D721Med (cell line): Measurements from ENCODE around the gene DDX4.

Experiments used
- DNase-seq: peaks from one replicate; pipeline ENCODE4 v3.0.0; 2011; ENCODE audit warnings: low spot score; ENCODE audit not compliant: insufficient read length
- FAIRE-seq: peaks from 2 replicates; lab custom pipeline; 2011; peaks lifted over from hg19 to GRCh38; lab: Jason Lieb, UNC
- TF ChIP-seq, protein P1 (sequence below): IDR thresholded peaks from 2 replicates; pipeline ENCODE4 v1.5.1; 2012; ENCODE audit warnings: mild to moderate bottlenecking, control low read depth; ENCODE audit not compliant: insufficient read depth; ENCODE audit errors: missing control alignments

DDX4 gene

DNA sequence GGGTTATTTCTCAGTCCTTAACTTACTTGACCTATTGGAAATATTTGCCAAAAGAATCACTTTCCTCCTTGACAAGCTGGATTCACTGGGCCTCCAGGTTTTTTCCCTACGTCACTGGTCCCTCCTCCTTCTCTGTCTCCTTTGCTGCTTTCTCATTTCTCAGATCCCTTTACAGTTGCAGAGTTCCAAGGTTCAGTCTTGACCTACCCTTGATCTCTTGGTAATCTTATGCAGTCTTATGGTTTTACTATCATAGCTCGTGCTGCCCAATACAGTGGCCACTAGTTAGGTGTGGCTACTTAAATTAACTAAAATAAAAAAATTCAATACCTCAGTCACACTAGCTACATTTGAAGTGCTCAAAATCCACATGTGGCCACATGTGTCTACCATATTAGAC, 37.1 kb upstream of the DDX4 start:
- FAIRE-seq (no peak), DNase-seq (no peak)
- TF ChIP-seq, protein P1, sequence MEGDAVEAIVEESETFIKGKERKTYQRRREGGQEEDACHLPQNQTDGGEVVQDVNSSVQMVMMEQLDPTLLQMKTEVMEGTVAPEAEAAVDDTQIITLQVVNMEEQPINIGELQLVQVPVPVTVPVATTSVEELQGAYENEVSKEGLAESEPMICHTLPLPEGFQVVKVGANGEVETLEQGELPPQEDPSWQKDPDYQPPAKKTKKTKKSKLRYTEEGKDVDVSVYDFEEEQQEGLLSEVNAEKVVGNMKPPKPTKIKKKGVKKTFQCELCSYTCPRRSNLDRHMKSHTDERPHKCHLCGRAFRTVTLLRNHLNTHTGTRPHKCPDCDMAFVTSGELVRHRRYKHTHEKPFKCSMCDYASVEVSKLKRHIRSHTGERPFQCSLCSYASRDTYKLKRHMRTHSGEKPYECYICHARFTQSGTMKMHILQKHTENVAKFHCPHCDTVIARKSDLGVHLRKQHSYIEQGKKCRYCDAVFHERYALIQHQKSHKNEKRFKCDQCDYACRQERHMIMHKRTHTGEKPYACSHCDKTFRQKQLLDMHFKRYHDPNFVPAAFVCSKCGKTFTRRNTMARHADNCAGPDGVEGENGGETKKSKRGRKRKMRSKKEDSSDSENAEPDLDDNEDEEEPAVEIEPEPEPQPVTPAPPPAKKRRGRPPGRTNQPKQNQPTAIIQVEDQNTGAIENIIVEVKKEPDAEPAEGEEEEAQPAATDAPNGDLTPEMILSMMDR, result no peak

DNA sequence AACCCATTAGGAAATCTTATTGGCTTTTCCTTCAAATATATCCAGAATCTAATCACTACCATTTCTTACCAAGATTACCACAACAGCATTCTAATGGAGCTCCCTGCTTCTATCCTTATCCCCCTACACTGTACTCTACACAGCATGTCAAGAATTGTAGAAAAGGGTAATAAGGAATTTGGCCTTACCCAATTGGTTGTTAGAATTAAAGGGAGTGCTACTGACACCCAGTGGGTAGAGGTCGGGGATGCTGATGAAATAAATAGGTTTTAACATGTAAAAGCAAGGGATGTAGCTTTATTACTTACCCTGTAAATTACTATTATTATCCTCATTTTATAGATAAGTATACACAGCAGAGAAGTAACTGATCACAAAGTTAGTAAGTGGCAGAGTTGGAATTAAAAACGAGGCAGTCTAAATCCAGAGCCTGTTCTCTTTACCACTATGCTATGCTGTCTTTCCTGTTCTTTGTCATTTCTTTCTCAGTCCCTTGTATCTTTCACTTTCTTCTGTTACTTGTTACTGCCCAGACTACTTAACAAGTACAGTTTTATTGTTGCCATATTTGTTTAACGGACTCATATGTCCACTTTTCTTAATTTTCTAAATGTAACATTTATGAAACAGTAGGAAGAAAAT, 36.3 kb upstream of the DDX4 start:
- TF ChIP-seq, protein P1, result no peak
- FAIRE-seq (peak; percentile 35), DNase-seq (no peak)

DNA sequence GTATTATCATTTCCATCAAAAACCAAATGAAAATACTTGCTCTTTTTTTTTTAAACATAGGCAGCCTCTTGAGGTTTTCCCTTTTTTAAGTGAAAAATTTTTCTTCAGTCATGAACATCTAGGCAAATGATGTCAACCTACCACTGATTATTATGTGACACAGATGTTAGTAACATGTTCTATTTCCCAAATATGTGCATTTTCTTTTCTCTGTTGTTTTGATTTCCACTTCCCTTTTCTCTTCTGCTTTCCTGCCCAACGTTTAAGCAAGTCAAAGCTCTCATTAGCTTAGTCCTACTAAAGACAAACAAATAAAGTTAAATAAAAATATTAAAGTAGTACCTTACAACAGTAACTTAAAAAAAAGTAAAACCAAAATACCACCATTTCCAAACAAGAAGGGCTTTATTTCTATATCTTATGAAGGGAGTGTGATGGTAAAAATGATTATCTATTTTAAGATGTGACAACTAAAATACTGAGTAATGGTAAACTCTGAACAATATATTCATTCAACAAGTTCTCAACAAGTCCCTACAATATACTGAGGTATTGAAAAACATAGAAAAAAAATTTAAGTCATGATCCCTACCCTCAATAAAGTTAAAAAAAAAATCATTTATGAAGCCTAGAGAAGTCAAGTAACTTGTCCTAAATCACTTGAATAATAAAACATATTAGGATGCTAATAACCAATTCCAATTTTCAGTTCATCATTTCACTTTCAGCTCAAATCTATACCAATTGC, 35.1 kb upstream of the DDX4 start:
- DNase-seq (no peak), FAIRE-seq (no peak)
- TF ChIP-seq, protein P1, result no peak

DNA sequence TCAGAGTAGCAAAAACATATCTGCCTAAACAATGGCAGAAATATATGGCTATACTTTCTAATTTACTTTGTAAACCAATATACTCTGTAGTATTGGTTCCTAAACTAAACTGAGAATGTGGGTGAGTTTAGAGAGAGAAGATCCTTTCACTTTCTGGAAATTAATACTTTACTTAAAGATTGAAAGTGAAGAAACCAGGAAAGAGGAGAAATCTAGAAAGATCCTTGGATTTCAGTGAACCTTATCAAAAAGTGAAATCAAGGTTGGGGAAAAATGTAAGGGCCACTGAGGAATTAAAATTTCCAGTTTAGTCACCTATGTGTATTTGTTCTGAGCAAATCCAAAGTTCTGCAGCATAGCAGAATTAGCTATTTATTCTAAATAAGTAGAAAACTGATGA, 31.6 kb upstream of the DDX4 start:
- no peak for FAIRE-seq
- TF ChIP-seq, protein P1, result no peak
- DNase-seq, result no peak

DNA sequence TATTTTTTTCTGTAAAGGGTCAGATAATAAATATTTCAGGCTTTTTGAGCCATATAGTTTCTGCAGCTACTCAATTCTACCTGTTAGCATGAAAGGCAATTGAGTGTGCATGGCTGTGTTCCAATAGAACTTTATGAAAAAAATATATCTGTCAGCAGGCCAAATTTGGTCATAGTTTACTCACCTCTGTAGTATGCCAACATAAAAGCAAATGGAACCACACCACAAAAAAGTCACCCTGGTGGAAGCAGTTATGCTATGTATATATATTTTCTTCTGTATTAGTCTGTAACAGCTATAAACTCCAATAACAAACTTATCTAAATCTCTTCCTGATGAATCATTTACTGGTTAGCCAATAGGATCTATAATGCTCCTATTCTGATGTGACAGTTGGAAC, 29.1 kb upstream of the DDX4 start:
- TF ChIP-seq, protein P1, result no peak
- no peak for FAIRE-seq
- no peak for DNase-seq

DNA sequence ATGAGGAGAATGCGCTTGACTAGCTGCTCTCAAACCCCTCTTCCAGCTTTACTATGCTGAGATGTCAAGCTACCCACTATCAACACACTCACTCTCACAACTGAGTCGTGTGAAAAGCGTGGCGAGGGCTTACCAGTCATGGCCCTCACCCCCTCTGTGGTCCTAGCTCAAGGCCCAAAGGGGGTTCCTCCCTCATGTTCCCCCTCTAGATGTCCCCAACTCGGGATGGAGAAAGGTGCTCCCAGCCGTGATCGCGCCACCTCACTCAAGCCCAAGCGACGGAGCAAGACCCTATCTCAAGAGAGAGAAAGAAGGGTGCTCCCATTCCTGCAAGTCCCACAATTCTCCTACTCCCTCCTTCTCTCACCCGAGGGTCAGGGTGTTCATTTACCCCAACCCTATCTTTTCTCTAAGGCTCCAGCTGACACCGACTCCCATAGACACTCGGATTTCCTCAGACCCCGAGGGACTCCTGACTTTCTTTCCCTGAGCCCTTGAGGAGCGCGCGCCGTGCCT, 26.3 kb upstream of the DDX4 start:
- DNase-seq, result no peak
- FAIRE-seq, result no peak
- TF ChIP-seq, protein P1, result no peak
